DMS 273 treated with DMSO at 0.1 percent for 48 hours (cell line): Measurements from ENCODE around the gene PPA1.
"Not testable (repeated sequence)": the region's sequence is repeated elsewhere in the genome, so short reads cannot be mapped to it uniquely, and the experiment has no call there.

Experiments used
- DNase-seq: peaks from one replicate; lab custom pipeline; 2025; lab: John Stamatoyannopoulos, UW

The PPA1 gene

DNA sequence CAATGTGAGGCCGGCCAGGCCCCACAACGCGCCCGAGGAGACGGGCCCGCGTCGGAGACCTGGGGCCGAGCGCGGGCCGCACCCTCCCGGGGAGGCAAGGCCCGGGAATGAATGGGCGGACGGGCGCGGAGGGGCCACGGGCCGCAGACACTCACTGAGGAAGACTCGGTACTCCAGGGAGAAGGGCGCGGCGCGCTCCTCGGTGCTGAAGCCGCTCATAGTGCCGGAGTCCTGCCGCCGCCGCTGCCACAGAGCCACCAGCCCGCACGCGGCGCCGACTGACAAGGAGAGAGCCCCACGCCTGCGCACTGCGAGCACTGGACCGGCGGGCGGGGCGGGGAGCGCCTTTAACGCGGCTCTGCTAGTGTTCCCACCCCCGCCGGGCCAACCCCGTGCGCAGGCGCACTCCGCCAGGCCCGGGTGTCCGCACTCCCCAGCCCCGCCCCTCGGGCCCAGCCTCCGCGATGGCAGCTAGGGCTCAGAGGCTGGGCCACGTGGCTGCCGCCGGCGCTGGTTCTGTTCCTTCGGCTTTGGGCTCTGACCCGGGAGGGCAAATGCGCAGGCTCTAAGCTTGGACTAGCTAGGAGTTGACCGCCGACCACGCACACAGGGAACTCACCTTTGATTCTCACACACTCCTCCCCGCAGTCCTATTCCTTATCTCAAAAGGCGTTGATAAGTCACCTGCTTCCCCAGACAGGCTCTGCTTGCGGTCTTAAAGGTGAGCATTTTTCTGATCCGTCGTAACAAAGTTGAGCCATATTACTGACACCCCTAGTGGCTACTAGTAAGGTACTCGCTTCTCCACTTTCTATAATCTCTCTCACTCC is at the start of gene PPA1:
TSS of gene PPA1 (minus strand) at position 321 of the 830 bp plus-strand sequence. CDS start at position 219, 102 bp downstream.
- DNase-seq, result peak; percentile 87

DNA sequence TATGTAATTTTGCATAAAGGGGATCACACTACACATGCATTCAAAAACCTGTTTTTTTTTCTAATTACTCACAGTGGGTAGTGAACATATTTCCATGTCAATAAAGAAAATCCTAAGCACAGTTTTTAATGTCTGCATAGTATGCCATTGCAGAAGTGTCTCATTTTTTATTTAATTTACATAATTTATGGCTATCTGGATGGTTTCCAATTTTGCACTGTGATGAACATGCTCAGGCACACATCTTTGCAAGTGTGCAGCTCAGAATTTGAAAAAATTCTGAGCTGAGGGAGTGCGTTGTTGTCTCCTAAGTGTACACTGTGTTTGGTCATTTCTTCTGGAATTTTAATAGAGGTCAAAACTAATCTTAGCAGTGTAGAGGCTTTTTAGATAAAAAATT is 48.4 kb upstream of the PPA1 start:
- DNase-seq, result no peak

- DNase-seq, result no peak
Measured at GRCh38 chr10:70280099-70280498, 46.9 kb upstream of the PPA1 start.

GRCh38 chr10:70277396-70278030 is 44.3 kb upstream of the PPA1 start:
- no peak for DNase-seq

DNA sequence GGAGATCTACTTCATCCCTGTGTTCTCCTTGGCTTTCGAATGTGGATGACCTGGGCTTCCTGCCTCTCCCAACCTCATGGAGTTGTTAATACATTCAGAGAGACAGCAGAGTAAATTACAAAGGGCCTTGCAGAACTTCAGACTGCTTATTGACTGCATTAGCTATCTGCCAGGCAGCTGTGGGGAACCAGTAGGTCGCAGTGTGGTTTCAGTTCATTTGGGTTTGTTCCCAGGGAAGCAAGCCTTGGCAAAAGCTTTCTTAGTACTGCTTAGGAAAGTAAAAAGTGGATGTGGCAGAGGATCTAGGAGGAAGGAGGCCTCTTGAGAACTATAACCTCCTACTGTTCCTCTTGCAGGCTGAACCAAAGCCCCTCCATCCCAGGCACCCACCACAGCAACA is 41.4 kb upstream of the PPA1 start:
- DNase-seq, result no peak

DNA sequence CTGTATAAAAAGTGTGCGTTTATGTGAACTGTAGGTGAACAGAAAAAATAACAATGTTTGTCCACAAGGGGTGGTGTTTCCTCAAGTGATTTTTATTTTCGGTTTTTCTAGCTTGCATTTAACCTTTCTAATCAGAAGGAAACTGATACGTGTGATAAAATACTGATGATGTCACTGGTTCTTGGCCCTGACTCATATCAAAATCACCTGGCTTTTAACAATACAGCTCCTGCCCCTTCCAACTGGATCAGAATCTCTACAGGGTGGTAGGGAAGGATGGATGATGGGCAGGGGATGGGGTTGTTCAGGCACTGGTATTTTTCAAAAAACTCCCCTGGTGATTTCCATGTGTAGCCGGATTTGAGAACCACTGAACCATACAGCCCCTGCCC is 39.7 kb upstream of the PPA1 start:
- DNase-seq, result no peak

- no peak for DNase-seq
Measured at GRCh38 chr10:70271996-70272924, 39.0 kb upstream of the PPA1 start.

- no peak for DNase-seq
Measured at GRCh38 chr10:70270952-70271351, 37.7 kb upstream of the PPA1 start.

GRCh38 chr10:70269741-70270140 is 36.5 kb upstream of the PPA1 start:
- DNase-seq, result no peak

GRCh38 chr10:70268376-70268775 is 35.1 kb upstream of the PPA1 start:
- no peak for DNase-seq

DNA sequence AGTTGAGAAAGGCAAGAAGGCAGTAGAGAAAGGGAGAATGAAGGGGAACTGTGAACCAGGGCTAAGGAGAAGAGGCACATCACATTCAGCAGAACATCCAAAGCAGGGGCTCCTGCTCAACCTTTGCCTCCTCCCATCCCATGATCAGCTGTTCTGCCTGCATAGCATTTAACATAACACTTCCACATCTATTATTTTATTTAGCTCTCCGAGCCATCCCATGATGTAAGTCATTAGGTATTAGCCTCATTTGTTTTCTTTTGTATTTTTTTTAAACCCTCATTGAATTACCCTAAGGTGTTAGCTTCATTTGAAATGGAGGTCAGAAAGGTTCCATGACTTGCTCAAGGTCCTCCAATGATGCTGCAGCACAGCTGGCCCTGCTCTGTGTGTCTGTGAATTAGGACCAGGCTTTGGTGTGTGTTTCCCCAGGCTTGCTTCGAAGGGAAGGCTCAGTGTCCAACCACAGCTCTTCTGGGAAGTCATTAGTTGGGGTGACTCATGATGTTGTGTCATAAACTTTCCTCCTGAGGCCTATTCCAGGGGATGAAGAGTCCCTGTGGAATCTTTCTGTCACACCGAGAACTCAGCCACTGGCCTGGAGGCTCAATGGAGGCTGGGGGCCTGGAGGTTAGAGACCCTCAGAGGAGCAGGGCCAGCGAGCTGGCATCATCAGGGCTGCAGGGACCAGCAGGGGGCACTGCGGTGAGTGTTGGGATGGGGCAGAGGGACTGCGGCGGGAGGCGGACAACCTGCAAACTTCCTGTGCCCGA is 34.1 kb upstream of the PPA1 start:
- no peak for DNase-seq

DNA sequence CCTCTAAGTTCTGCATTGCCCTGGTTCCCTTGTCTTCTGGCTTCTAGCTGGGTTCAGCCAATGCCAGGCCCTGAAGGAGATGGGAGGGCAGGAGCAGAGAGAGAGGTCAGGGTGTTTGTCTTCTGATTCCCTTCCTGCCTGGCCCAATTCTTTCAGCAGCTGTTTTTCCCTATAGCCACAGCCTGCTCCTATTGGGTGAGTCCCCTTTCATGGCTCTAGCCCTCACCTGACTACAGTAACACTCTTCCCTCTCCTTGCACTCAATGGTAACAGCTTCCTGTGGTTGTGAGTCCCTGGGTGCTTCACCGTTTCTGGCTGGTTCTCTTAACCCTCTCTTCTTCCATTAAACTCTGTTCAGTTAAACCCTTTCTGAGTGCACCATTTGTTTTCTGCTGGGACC is 33.5 kb upstream of the PPA1 start:
- no peak for DNase-seq

GRCh38 chr10:70266056-70266455 is 32.8 kb upstream of the PPA1 start:
- DNase-seq, result no peak

- DNase-seq, result no peak
Measured at GRCh38 chr10:70265032-70265689, 31.9 kb upstream of the PPA1 start.

DNA sequence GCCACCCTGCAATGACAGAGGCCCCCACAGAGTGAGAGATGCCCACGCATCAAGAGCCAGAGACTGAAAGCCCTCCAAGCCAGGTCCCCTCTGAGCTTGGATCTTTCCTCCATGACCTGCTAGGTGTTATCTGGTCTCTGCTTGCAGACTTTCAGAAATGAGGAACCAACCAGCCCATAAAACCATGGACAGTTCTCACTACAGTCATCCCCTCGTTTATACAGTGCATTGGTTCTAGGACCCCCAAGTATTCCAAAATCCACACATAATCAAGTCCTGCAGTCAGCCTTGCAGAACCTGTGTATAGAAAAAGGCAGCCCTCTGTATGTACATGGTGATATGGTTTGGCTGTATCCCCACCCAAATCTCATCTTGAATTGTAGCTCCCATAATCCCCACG is 27.5 kb upstream of the PPA1 start:
- no peak for DNase-seq

DNA sequence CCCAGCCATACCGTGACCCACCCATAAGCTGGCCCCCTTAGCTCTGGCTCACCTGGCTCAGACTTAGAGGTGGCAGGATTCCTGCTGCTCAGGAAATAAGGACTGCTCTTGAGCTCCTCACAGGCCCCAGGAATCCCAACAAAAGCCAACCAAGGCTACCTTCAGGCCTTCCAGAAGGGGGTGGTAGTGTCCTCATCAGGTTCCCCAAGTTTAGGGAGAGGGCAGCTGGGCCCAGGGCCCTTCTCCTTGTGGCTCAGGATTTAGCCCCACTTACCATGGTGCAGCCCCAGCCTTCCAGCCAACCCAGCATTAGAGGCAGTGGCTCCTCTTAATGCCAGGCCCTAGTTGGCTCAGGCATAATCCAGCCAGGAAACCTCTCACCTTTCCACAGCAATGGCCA is 27.0 kb upstream of the PPA1 start:
- DNase-seq, result no peak

- no peak for DNase-seq
Measured at GRCh38 chr10:70258216-70258615, 25.0 kb upstream of the PPA1 start.

DNA sequence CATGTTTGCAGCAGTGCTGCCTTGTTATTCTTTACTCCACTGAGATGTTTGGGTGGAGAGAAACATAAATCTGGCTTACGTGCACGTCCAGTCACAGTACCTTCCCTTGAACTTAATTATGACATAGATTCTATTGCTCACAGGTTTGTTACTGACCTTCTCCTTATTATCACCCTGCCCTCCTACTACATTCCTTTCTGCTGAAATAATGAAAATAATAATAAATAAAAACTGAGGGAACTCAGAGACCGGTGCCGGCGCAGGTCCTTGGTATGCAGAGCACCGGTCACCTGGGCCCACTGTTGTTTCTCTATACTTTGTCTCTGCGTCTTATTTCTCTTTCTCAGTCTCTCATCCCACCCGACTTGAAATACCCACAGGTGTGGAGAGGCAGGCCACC is 24.6 kb upstream of the PPA1 start:
- DNase-seq, result not testable (repeated sequence)

GRCh38 chr10:70256463-70256862 is 23.2 kb upstream of the PPA1 start:
- DNase-seq, result no peak

- DNase-seq, result no peak
Measured at GRCh38 chr10:70255329-70256299, 22.4 kb upstream of the PPA1 start.
